GM06990 (cell line): ENCODE data around the gene ATG16L2.
A peak's percentile ranks its signal among the peaks of the same experiment; 100 is the strongest.
"Not testable (repeated sequence)": the region's sequence is repeated elsewhere in the genome, so short reads cannot be mapped to it uniquely, and the experiment has no call there.

ENCODE experiments used
- DNase-seq: peaks from one replicate; pipeline ENCODE4 v3.0.0-alpha.2; 2011; ENCODE audit not compliant: insufficient read length; ENCODE audit errors: extremely low read depth
- H3K27me3 ChIP-seq: replicated peaks from 2 replicates; pipeline ENCODE4 v1.6.0; 2011; ENCODE audit warnings: low read length; ENCODE audit not compliant: control insufficient read depth, insufficient read depth
- H3K36me3 ChIP-seq: 2 replicates; pipeline ENCODE4 v1.5.1; 2011; ENCODE audit warnings: low read length; ENCODE audit not compliant: control insufficient read depth, insufficient read depth
- H3K4me3 ChIP-seq: replicated peaks from 2 replicates; pipeline ENCODE4 v1.5.1; 2011; ENCODE audit warnings: low read depth, mild to moderate bottlenecking, control low read depth, low read length
- CTCF ChIP-seq: IDR thresholded peaks from 2 replicates; pipeline ENCODE4 v1.5.1; 2011; ENCODE audit warnings: low read length, control low read depth, mild to moderate bottlenecking, inconsistent platforms; ENCODE audit not compliant: insufficient read depth, poor library complexity, severe bottlenecking

ATG16L2 gene

GRCh38 chr11:72848846-72849466 is 34.7 kb downstream of the ATG16L2 start:
- Histone ChIP-seq H3K4me3 (no peak overlapping the region), H3K36me3 (peaks cover 7% of the 10 kb centered on the region), H3K27me3 (no peaks in the 10 kb centered on the region)
- no peak for DNase-seq
- peak; percentile 37 for TF ChIP-seq CTCF

DNA sequence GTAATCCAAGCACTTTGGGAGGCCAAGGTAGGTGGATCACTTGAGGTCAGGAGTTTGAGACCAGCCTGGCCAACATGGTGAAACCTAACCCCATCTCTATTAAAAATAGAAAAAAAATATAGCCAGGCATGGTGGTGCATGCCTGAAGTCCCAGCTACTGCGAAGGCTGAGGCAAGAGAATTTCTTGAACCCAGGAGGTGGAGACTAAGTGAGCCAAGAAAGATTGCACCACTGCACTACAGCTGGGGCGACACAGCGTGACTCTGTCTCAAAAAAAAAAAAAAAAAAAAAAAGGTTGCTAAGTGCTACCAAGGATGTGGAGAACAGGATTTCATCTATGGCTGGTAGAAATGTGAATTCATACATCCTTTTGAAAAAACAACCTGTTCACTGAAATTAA is 36.6 kb downstream of the ATG16L2 start:
- peaks cover 3% of the 10 kb centered on the region for H3K36me3 ChIP-seq
- H3K27me3 ChIP-seq: no peaks in the 10 kb centered on the region
- no peak overlapping the region for H3K4me3 ChIP-seq
- TF ChIP-seq CTCF: no peak
- no peak for DNase-seq

DNA sequence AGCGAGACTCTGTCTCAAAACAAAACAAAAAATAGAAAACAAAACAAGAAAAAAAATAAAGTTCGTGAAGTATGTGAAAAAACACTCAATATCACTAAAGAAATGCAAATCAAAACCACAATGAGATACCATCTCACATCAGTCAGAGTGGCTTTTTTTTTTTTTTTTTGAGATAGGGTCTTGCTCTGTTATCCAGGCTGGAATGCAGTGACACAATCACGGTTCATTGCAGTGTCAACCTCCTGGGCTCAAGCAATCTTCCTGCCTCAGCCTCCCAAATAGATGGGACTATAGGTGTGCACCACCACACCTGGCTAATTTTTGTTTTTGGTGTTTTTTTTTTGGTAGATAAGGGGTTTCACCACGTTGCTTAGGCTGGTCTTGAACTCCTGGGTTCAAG is 37.5 kb downstream of the ATG16L2 start:
- peaks cover 3% of the 10 kb centered on the region for H3K36me3 ChIP-seq
- no peak for DNase-seq
- H3K4me3 ChIP-seq: no peak overlapping the region
- H3K27me3 ChIP-seq: no peaks in the 10 kb centered on the region
- no peak for TF ChIP-seq CTCF

DNA sequence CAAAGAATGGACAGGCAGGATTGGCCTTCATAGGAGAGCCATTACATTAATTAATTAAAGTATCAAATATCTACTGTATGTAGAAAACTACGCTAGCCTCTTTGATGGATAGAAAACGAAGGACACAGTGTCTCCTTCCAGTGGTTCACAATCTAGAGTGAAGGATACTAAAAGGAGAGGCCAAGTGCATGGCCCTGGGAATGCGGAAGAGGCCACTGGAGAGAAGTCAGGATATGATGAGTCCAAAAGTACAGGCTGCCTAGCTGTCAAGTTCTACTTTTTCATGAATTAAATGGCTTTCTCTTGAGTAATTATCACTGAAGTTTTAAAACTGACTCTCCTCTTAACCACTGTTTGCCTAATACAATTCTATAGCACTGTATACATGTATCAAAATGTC is 41.9 kb downstream of the ATG16L2 start:
- Histone ChIP-seq H3K36me3 (peaks cover 3% of the 10 kb centered on the region), H3K27me3 (no peaks in the 10 kb centered on the region), H3K4me3 (no peak overlapping the region)
- no peak for TF ChIP-seq CTCF
- DNase-seq: no peak

GRCh38 chr11:72856551-72857345 is 42.5 kb downstream of the ATG16L2 start:
- no peak for TF ChIP-seq CTCF
- Histone ChIP-seq H3K36me3 (peaks cover 3% of the 10 kb centered on the region), H3K4me3 (no peak overlapping the region), H3K27me3 (no peaks in the 10 kb centered on the region)
- no peak for DNase-seq

GRCh38 chr11:72858267-72858666 is 44.1 kb downstream of the ATG16L2 start:
- H3K36me3 ChIP-seq, DNase-seq, H3K27me3 ChIP-seq, H3K4me3 ChIP-seq: not testable (repeated sequence)
